ENCODE measurements around the gene HS3ST3B1. TPM values are rescaled to one million over a fixed set of nuclear protein-coding genes. Genes with fewer than 3 reads are reported as not detected.

The HS3ST3B1 gene
- total and polyA plus RNA-seq, 5 donors: 0.93 to 2.6 (median 2.0) TPM

- H3K4me1 ChIP-seq (ENCODE audit: control insufficient read depth, insufficient read depth, low read length): no peaks in the 10 kb centered on the region
- intact Hi-C loops (cut with DNase I): no loop called here
- no peaks in the 10 kb centered on the region for H3K27me3 ChIP-seq (ENCODE audit: control insufficient read depth, insufficient read depth)
- no peak for DNase-seq
- WGBS: 57% methylated on average over 4 of the region's 4 CpGs
- no peak for ATAC-seq
- H3K27ac ChIP-seq (ENCODE audit: low read length): no peak overlapping the region
- H3K4me3 ChIP-seq (ENCODE audit: low read length): no peak overlapping the region
- no peaks in the 10 kb centered on the region for H3K9me3 ChIP-seq (ENCODE audit: control insufficient read depth, low read length)
These were observed 60.0 kb downstream of the HS3ST3B1 start for GRCh38 chr17:14360856-14361255.

DNA sequence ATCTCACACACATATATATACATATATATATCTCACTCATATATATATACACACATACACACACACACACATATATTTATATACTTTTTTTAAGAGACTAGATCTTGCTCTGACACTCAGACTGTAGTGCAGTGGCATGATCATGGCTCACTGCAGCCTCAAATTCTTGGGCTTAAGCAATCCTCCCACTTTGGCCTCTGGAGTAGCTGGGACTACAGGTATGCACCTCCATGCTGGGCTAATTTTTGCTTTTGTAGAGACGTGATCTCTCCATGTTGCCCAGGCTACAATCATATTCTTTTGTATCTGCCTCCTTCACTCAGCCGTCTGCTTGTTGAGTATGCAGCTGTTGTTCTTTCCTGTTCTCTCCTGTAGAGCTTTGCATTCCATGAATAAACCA is 60.6 kb downstream of the HS3ST3B1 start:
- intact Hi-C loops (cut with DNase I): no loop called here
- H3K27ac ChIP-seq (ENCODE audit: low read length): no peak overlapping the region
- no peaks in the 10 kb centered on the region for H3K9me3 ChIP-seq (ENCODE audit: control insufficient read depth, low read length)
- no peaks in the 10 kb centered on the region for H3K27me3 ChIP-seq (ENCODE audit: control insufficient read depth, insufficient read depth)
- 58% methylated on average over 2 of the region's 2 CpGs for WGBS
- no peaks in the 10 kb centered on the region for H3K4me1 ChIP-seq (ENCODE audit: control insufficient read depth, insufficient read depth, low read length)
- ATAC-seq: no peak
- H3K4me3 ChIP-seq (ENCODE audit: low read length): no peak overlapping the region
- no peak for DNase-seq

DNA sequence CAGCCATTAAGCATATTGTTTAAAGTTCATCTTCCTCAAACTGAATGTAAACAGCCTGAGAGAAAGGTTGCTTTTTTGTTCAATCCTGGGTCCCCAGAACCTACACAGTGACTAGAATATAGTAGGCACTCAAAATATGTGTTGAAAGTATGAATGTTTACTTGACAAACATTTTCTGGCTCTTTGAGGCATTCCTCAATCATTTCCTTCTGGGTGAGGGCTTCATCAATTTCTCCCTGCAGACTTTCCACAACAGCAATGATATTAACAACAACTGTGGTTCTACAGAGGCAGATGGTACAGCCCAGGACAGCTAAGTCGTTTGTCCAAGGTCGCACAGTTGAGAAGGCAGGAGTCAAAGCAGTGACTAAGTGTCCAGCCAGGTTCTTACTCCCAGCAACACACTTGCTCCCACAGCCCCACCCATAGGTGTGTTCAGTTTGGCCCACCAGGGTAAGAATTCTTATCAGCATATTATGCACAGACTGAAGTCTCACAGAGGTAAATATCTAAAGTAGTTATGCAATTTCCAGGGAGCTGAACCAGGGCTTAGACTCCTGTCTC is 61.1 kb downstream of the HS3ST3B1 start:
- H3K27ac ChIP-seq (ENCODE audit: low read length): no peak overlapping the region
- no peaks in the 10 kb centered on the region for H3K9me3 ChIP-seq (ENCODE audit: control insufficient read depth, low read length)
- H3K4me3 ChIP-seq (ENCODE audit: low read length): no peak overlapping the region
- ATAC-seq (no peak), DNase-seq (no peak)
- intact Hi-C loops (cut with DNase I): no loop called here
- no peaks in the 10 kb centered on the region for H3K4me1 ChIP-seq (ENCODE audit: control insufficient read depth, insufficient read depth, low read length)
- H3K27me3 ChIP-seq (ENCODE audit: control insufficient read depth, insufficient read depth): no peaks in the 10 kb centered on the region
- 85% methylated on average over 2 of the region's 2 CpGs for WGBS

- ATAC-seq (no peak), DNase-seq (no peak)
- Histone ChIP-seq H3K27ac (ENCODE audit: low read length) (no peak overlapping the region), H3K4me3 (ENCODE audit: low read length) (no peak overlapping the region), H3K27me3 (ENCODE audit: control insufficient read depth, insufficient read depth) (no peaks in the 10 kb centered on the region), H3K4me1 (ENCODE audit: control insufficient read depth, insufficient read depth, low read length) (no peaks in the 10 kb centered on the region), H3K9me3 (ENCODE audit: control insufficient read depth, low read length) (no peaks in the 10 kb centered on the region)
- 67% methylated on average over 3 of the region's 3 CpGs for WGBS
- intact Hi-C loops (cut with DNase I): no loop called here
These were observed 65.3 kb downstream of the HS3ST3B1 start for GRCh38 chr17:14366199-14366598.

- no peak for ATAC-seq
- Histone ChIP-seq H3K27me3 (ENCODE audit: control insufficient read depth, insufficient read depth) (no peaks in the 10 kb centered on the region), H3K9me3 (ENCODE audit: control insufficient read depth, low read length) (no peaks in the 10 kb centered on the region), H3K4me3 (ENCODE audit: low read length) (no peak overlapping the region), H3K4me1 (ENCODE audit: control insufficient read depth, insufficient read depth, low read length) (no peaks in the 10 kb centered on the region), H3K27ac (ENCODE audit: low read length) (no peak overlapping the region)
- WGBS: 65% methylated on average over 6 of the region's 6 CpGs
- intact Hi-C loops (cut with DNase I): no loop called here
- no peak for DNase-seq
These were observed 71.6 kb downstream of the HS3ST3B1 start for GRCh38 chr17:14372461-14372860.

DNA sequence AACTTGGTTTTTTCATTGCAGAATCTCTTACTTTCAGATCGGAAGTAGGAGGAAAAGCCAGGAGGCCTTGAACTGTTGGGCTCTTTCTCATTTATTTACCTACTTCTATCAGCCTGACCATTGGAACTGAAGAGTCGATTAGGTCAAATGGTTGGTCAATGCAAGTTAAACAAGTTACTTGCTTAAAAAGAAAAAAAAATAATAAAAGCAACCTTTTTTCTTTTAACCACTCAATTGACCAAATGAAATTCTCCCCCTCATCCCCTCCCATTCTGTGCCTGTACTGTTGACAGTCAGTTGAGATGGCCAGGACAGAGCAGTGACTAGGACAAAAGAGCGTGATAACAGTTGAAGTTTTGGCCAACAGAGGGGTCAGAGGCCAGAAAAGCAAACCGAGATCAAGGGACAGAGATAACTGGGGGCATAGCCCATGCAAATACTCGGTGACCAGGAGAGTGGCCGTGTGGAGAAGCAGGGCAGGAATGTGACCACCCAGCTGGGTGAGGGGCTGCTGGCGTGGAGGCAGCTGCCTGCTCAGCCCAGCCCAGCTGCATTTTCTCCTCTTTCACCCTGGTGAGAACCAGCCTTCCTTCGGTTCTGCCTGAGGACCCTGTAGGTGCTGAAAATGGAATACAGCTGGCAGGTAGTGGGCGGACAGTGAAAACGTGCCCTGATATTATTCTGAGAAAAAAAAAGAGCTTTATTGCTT is 72.2 kb downstream of the HS3ST3B1 start:
- Histone ChIP-seq H3K27me3 (ENCODE audit: control insufficient read depth, insufficient read depth) (no peaks in the 10 kb centered on the region), H3K4me3 (ENCODE audit: low read length) (no peak overlapping the region), H3K9me3 (ENCODE audit: control insufficient read depth, low read length) (no peaks in the 10 kb centered on the region), H3K27ac (ENCODE audit: low read length) (no peak overlapping the region), H3K4me1 (ENCODE audit: control insufficient read depth, insufficient read depth, low read length) (no peaks in the 10 kb centered on the region)
- WGBS: 26% methylated on average over 10 of the region's 10 CpGs
- ATAC-seq (no peak), DNase-seq (no peak)
- intact Hi-C loops (cut with DNase I): no loop called here

DNA sequence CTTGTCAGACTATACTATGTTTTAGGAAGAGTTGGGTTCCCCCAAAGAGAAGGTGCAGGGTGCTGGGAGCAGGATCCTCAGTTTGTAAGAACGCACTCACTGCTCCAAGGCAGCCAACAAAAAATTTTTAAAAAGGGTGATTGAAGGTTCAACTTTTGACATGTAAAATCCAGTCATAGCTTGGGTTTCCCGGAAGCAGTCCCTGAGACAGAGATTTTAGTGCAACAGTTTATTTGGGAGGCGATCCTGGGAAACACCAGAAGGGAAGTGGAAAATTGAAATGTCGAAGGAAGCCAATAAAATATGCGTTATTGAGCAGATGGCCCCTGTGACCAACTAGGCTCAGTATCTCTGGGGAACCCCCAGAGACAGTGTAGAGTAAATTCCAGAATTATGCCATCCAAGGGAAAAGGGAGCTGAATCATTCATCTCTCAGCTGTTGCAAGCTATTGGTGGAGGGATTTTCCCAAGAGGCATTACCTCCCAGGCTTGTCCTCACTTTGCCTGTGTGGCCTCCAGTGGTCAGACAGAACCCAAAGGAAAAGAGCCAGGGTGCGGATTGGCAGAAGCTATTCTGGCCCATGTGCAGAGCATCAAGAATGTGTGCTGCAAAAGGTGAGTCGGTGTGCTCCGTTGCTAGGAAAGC is 72.9 kb downstream of the HS3ST3B1 start:
- DNase-seq (no peak), ATAC-seq (no peak)
- no peaks in the 10 kb centered on the region for H3K9me3 ChIP-seq (ENCODE audit: control insufficient read depth, low read length)
- H3K27ac ChIP-seq (ENCODE audit: low read length): no peak overlapping the region
- H3K4me3 ChIP-seq (ENCODE audit: low read length): no peak overlapping the region
- 55% methylated on average over 8 of the region's 8 CpGs for WGBS
- H3K27me3 ChIP-seq (ENCODE audit: control insufficient read depth, insufficient read depth): no peaks in the 10 kb centered on the region
- intact Hi-C loops (cut with DNase I): no loop called here
- H3K4me1 ChIP-seq (ENCODE audit: control insufficient read depth, insufficient read depth, low read length): no peaks in the 10 kb centered on the region

DNA sequence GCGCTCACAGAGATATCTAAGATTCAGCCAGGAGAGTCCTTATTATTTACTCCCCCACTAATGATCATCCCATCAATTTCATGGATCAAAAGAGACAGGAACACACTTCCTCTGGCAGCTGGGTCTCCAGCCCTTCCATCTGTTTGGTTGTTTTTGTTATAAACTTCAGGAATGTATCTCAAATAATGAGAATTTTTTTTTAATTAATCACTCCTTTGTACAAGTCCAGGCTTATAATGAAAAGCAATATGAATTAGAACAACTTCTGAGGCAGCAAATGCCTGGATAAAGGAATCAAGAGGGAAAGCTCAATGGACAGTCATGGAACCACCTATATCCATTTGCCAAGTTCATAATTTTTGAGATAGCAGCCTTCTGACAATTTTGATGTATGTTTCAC is 73.4 kb downstream of the HS3ST3B1 start:
- ATAC-seq: no peak
- no peak for DNase-seq
- no peak overlapping the region for H3K27ac ChIP-seq (ENCODE audit: low read length)
- H3K4me1 ChIP-seq (ENCODE audit: control insufficient read depth, insufficient read depth, low read length): no peaks in the 10 kb centered on the region
- intact Hi-C loops (cut with DNase I): no loop called here
- no peaks in the 10 kb centered on the region for H3K9me3 ChIP-seq (ENCODE audit: control insufficient read depth, low read length)
- H3K4me3 ChIP-seq (ENCODE audit: low read length): no peak overlapping the region
- H3K27me3 ChIP-seq (ENCODE audit: control insufficient read depth, insufficient read depth): no peaks in the 10 kb centered on the region
- WGBS: 88% methylated on average over 1 of the region's 1 CpG

DNA sequence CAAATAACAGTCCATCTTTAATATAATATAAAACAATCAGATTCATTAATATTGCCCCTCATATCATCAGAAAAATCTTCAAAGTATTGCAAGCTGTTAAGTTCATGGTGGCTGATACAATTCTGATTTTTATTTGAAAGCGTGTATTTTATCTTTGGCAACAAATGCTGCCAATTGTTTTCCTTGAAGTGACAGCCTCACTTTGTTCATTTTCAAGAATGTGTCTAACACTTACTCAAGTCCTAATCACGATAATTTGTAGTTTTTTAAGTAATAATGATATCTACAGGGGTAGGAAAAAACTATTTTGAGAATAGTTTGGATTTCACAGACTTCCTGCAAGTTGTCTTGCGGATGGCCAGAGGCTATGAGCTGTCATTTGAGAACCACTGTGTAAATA is 75.8 kb downstream of the HS3ST3B1 start:
- ATAC-seq (no peak), DNase-seq (no peak)
- Histone ChIP-seq H3K4me1 (ENCODE audit: control insufficient read depth, insufficient read depth, low read length) (no peaks in the 10 kb centered on the region), H3K9me3 (ENCODE audit: control insufficient read depth, low read length) (no peaks in the 10 kb centered on the region), H3K27ac (ENCODE audit: low read length) (no peak overlapping the region), H3K27me3 (ENCODE audit: control insufficient read depth, insufficient read depth) (no peaks in the 10 kb centered on the region), H3K4me3 (ENCODE audit: low read length) (no peak overlapping the region)
- intact Hi-C loops (cut with DNase I): no loop called here
- WGBS: 48% methylated on average over 3 of the region's 3 CpGs

DNA sequence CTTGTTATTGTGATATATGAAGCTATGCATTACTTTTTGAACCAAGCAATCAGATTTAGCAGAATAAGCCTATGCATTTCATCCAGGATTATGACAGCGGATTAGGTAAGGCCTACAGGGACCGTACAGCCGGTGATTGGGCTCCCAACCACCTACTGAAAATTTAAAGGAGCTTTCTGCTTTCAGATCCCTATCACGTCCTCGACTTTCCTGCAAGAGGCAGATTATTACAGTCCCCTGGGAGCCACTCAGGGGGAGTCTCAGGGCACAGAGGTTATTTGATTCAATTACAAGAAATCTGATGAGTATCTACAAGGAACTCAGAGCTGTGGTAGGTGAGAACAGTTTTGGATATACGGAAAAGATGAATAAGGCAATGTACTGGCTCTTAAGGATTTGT is 80.7 kb downstream of the HS3ST3B1 start:
- H3K9me3 ChIP-seq (ENCODE audit: control insufficient read depth, low read length): no peaks in the 10 kb centered on the region
- 79% methylated on average over 6 of the region's 6 CpGs for WGBS
- ATAC-seq: no peak
- H3K4me3 ChIP-seq (ENCODE audit: low read length): no peak overlapping the region
- no peak for DNase-seq
- no peaks in the 10 kb centered on the region for H3K4me1 ChIP-seq (ENCODE audit: control insufficient read depth, insufficient read depth, low read length)
- H3K27me3 ChIP-seq (ENCODE audit: control insufficient read depth, insufficient read depth): no peaks in the 10 kb centered on the region
- intact Hi-C loops (cut with DNase I): no loop called here
- H3K27ac ChIP-seq (ENCODE audit: low read length): no peak overlapping the region

DNA sequence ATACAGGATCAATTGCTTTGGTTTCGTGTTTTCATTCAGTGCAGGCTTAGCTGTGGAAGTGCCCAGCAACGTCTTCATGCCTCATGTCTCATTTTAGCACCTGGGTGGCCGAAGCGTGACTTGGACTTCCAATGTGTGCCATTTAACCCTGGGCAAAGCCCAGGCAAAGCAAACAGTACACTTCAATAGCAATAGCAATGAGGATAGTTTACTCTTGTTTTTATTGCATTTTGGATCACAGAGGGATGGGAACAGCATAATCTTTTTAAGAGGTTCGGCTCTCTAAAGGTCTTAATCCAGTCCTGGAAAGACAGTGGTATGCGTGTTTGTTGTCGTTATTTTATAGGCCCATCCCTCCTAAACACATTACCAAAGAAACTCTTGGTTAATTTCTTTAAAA is 86.2 kb downstream of the HS3ST3B1 start:
- H3K4me1 ChIP-seq (ENCODE audit: control insufficient read depth, insufficient read depth, low read length): no peaks in the 10 kb centered on the region
- DNase-seq: no peak
- 89% methylated on average over 7 of the region's 7 CpGs for WGBS
- H3K4me3 ChIP-seq (ENCODE audit: low read length): no peak overlapping the region
- no peak overlapping the region for H3K27ac ChIP-seq (ENCODE audit: low read length)
- ATAC-seq: no peak
- peaks cover 2% of the 10 kb centered on the region for H3K9me3 ChIP-seq (ENCODE audit: control insufficient read depth, low read length)
- no peaks in the 10 kb centered on the region for H3K27me3 ChIP-seq (ENCODE audit: control insufficient read depth, insufficient read depth)
- intact Hi-C loops (cut with DNase I): no loop called here

All from right cardiac atrium (tissue), 5 donors.